NCI-H187 (cell line): Measurements from ENCODE around the gene CARD9.
"Not testable (repeated sequence)": the region's sequence is repeated elsewhere in the genome, so short reads cannot be mapped to it uniquely, and the experiment has no call there.

Source experiments
- DNase-seq, 2 experiments: peaks; one replicate each; lab custom pipeline; 2025; lab: John Stamatoyannopoulos, UW

CARD9 gene

GRCh38 chr9:136363949-136364748, 9.3 kb downstream of the CARD9 start:
- DNase-seq: no peak

- peak; percentile 35 to 78 for DNase-seq
These were observed 10.1 kb downstream of the CARD9 start, which contains the start of gene DNLZ for GRCh38 chr9:136363106-136363948. DNLZ (minus strand) TSS chr9:136363744; CDS start chr9:136363714, 30 bp downstream.

GRCh38 chr9:136362450-136362784, 11.1 kb downstream of the CARD9 start:
- DNase-seq: no peak

- DNase-seq: no peak
These were observed 11.6 kb downstream of the CARD9 start for GRCh38 chr9:136361754-136362449.

- DNase-seq: no peak
These were observed 12.3 kb downstream of the CARD9 start for GRCh38 chr9:136361047-136361753.

GRCh38 chr9:136359774-136360718, 13.4 kb downstream of the CARD9 start:
- no peak for DNase-seq

GRCh38 chr9:136358888-136359287, 14.6 kb downstream of the CARD9 start:
- DNase-seq: no peak

- no peak for DNase-seq
These were observed 15.5 kb downstream of the CARD9 start for GRCh38 chr9:136358016-136358415.

GRCh38 chr9:136357202-136357725, 16.2 kb downstream of the CARD9 start:
- DNase-seq: no peak

- no peak for DNase-seq
These were observed 17.6 kb downstream of the CARD9 start for GRCh38 chr9:136355616-136356557.

- DNase-seq: no peak
These were observed 18.8 kb downstream of the CARD9 start for GRCh38 chr9:136354592-136355085.

GRCh38 chr9:136353757-136354488, 19.5 kb downstream of the CARD9 start:
- DNase-seq: no peak

- DNase-seq: no peak
These were observed 20.4 kb downstream of the CARD9 start for GRCh38 chr9:136353088-136353487.

GRCh38 chr9:136352682-136353081, 20.8 kb downstream of the CARD9 start:
- DNase-seq: peak; percentile 2 to 14

GRCh38 chr9:136351868-136352267, 21.6 kb downstream of the CARD9 start:
- not testable (repeated sequence) for DNase-seq

- no peak for DNase-seq
These were observed 22.1 kb downstream of the CARD9 start for GRCh38 chr9:136351252-136351800.

- no peak for DNase-seq
These were observed 23.9 kb downstream of the CARD9 start for GRCh38 chr9:136349546-136349945.

- no peak for DNase-seq
These were observed 24.8 kb downstream of the CARD9 start for GRCh38 chr9:136348691-136349090.
